Peyer's patch (tissue), 4 donors: ENCODE measurements around the gene PRRX2. TPM values are rescaled to one million over a fixed set of nuclear protein-coding genes. Genes with fewer than 3 reads are reported as not detected.

ENCODE experiments used
- DNase-seq, 3 donors: peaks; one replicate each; pipeline ENCODE4 v3.0.0-alpha.2; 2017 to 2019
- H3K27ac ChIP-seq, 4 donors: fragments of 200-600 bp; sonication (generic); one replicate each; pipeline ENCODE4 v1.5.1; 2016 to 2019
- H3K27me3 ChIP-seq, 2 donors: fragments of 200-600 bp; sonication (generic); one replicate each; pipeline ENCODE4 v1.5.1; 2019
- H3K36me3 ChIP-seq, 3 donors: fragments of 200-600 bp; sonication (generic); one replicate each; pipeline ENCODE4 v1.5.1; 2016 to 2019
- H3K4me1 ChIP-seq, 4 donors: fragments of 200-600 bp; sonication (generic); one replicate each; pipeline ENCODE4 v1.5.1; 2016 to 2019
- H3K4me3 ChIP-seq, 4 donors: fragments of 200-600 bp; sonication (generic); 1 replicate in 3 of 4; 2 replicates in 1 of 4; pipeline ENCODE4 v1.5.1; 2016 to 2019; ENCODE audit warnings: mild to moderate bottlenecking in 1 of 4
- H3K9me3 ChIP-seq, 4 donors: fragments of 200-600 bp; sonication (generic); one replicate each; pipeline ENCODE4 v1.5.1; 2016 to 2019; ENCODE audit warnings: mild to moderate bottlenecking in 1 of 4
- CTCF ChIP-seq, 6 experiments: fragments of 450-650 bp in 4 of 6; fragments of 200-600 bp in 2 of 6; sonication (generic) in 1 of 6; IDR thresholded peaks; one replicate each; pipeline ENCODE4 v1.5.1; 2017 to 2019; ENCODE audit warnings: antibody characterized with exemption in 6 of 6, mild to moderate bottlenecking in 3 of 6, moderate library complexity in 1 of 6
- POLR2A ChIP-seq, 2 donors: fragments of 450-650 bp; IDR thresholded peaks; one replicate each; pipeline ENCODE4 v1.5.1; 2017; ENCODE audit warnings: antibody characterized with exemption in 2 of 2, mild to moderate bottlenecking in 2 of 2, moderate library complexity in 2 of 2
- total RNA-seq, 4 donors: library from RNA; depleted of rRNA; stranded (reverse); fragments of >200 nt; gene quantifications; one replicate each; pipeline ENCODE4 v1.1.0, GENCODE V29; 2016

The PRRX2 gene
- total RNA-seq, 4 donors from 2014 or later = 5.0 TPM; not detected in 3

GRCh38 chr9:129624168-129624759 is 41.2 kb upstream of the PRRX2 start:
- Histone ChIP-seq H3K27me3 (peaks cover 0 to 11% of the 10 kb centered on the region in 2 donors), H3K36me3 (no peaks in the 10 kb centered on the region), H3K4me3 (no peak overlapping the region), H3K9me3 (no peaks in the 10 kb centered on the region), H3K27ac (no peak overlapping the region), H3K4me1 (peaks cover 7 to 50% (median 12%) of the 10 kb centered on the region in 4 donors)
- DNase-seq = peak; percentile 64 to 80 (median 72)
- TF ChIP-seq POLR2A (IDR thresholded peaks at IDR 0.05) = no peak
- TF ChIP-seq CTCF (IDR thresholded peaks at IDR 0.05) = peak; percentile 53 to 89 (median 66)

- Histone ChIP-seq H3K4me3 (peak overlapping the region in 1 of 4 donors; percentile 58), H3K27ac (peak overlapping the region in 1 of 4 donors; percentile 92), H3K36me3 (no peaks in the 10 kb centered on the region), H3K4me1 (peaks cover 7 to 54% (median 11%) of the 10 kb centered on the region in 4 donors), H3K9me3 (no peaks in the 10 kb centered on the region), H3K27me3 (peaks cover 0 to 11% of the 10 kb centered on the region in 2 donors)
- DNase-seq = no peak
- TF ChIP-seq POLR2A (IDR thresholded peaks at IDR 0.05) (no peak), CTCF (IDR thresholded peaks at IDR 0.05) (no peak)
These were observed 40.5 kb upstream of the PRRX2 start for GRCh38 chr9:129624947-129625346.

GRCh38 chr9:129626079-129626624 is 39.3 kb upstream of the PRRX2 start, which contains the start of gene NTMT1:
Gene NTMT1, plus strand, starts transcription at chr9:129626163. Its CDS starts 6,541 bp downstream, at chr9:129632704.
- peak within 1 kb of the TSS; percentile 58 to 99 (median 68) for H3K4me3 ChIP-seq
- H3K9me3 ChIP-seq = no peaks in the 10 kb centered on the region
- H3K27me3 ChIP-seq = no peaks in the 10 kb centered on the region
- H3K36me3 ChIP-seq = peaks cover 0 to 5% (median 0%) of the 10 kb centered on the region in 3 donors
- peaks cover 3 to 42% (median 9%) of the 10 kb centered on the region in 4 donors for H3K4me1 ChIP-seq
- H3K27ac ChIP-seq = peak within 1 kb of the TSS; percentile 85 to 97 (median 91)
- peak in 1 of 6 experiments; percentile 2 for TF ChIP-seq CTCF (IDR thresholded peaks at IDR 0.05)
- peak; percentile 96 for TF ChIP-seq POLR2A (IDR thresholded peaks at IDR 0.05)
- peak; percentile 87 to 93 (median 92) for DNase-seq

DNA sequence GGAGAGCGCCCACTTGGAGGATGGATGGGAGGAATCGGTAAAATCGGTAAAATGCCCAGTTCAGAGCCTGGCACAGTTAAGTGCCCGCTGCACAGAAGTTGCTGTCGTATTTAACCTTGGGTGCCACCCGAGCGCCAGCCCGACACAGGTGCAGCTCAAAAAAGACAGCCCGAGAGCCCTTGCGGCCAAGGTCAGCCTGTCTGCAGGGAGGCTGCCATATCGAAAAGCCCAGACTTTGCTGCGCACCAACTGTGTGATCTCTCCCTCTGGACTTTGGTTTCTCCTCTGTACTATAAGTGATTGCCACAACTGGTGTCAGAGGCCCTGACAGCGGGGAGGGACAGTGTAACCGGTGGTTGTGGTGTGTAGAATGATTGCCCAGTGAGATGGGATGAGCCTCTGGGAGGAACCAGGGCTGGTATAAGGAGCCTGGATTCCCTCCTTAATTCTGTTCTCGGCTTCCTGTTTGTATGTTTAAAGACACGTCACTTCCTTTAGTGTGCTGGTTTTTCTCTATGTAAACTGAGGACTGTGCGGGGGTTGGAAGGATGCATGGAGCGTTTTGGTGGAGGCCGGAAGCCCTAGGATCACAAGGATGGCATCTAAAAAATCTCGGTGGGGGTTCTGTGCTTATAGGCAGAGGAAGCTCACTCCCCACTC is 38.7 kb upstream of the PRRX2 start:
- Histone ChIP-seq H3K27ac (peak overlapping the region; percentile 85 to 97 (median 91)), H3K36me3 (peaks cover 0 to 8% (median 0%) of the 10 kb centered on the region in 3 donors), H3K4me3 (peak overlapping the region; percentile 58 to 99 (median 68)), H3K27me3 (no peaks in the 10 kb centered on the region), H3K4me1 (peaks cover 3 to 41% (median 9%) of the 10 kb centered on the region in 4 donors), H3K9me3 (no peaks in the 10 kb centered on the region)
- peak; percentile 41 to 75 (median 69) for DNase-seq
- peak; percentile 50 to 57 for TF ChIP-seq POLR2A (IDR thresholded peaks at IDR 0.05)
- peak in 2 of 6 experiments; percentile 8 to 16 for TF ChIP-seq CTCF (IDR thresholded peaks at IDR 0.05)

GRCh38 chr9:129627556-129628440 is 37.6 kb upstream of the PRRX2 start:
- Histone ChIP-seq H3K36me3 (peaks cover 0 to 18% (median 0%) of the 10 kb centered on the region in 3 donors), H3K27ac (peak overlapping the region; percentile 85 to 97 (median 91)), H3K4me1 (peaks cover 3 to 41% (median 9%) of the 10 kb centered on the region in 4 donors), H3K4me3 (peak overlapping the region; percentile 58 to 99 (median 68)), H3K27me3 (no peaks in the 10 kb centered on the region), H3K9me3 (no peaks in the 10 kb centered on the region)
- TF ChIP-seq POLR2A (IDR thresholded peaks at IDR 0.05) = no peak
- TF ChIP-seq CTCF (IDR thresholded peaks at IDR 0.05) = no peak
- DNase-seq = no peak
